OCI-LY1 (cell line): ENCODE data around the gene TREML1.

Experiments
- H2AFZ ChIP-seq: fragments of 200-600 bp; sonication (generic), shearing (Covaris generic); 2 replicates; pipeline ENCODE4 v1.6.0; 2014; ENCODE audit warnings: antibody characterized with exemption, mild to moderate bottlenecking, low read length
- H3F3A ChIP-seq: fragments of 200-600 bp; sonication (generic), shearing (Covaris generic); 2 replicates; pipeline ENCODE4 v1.6.0; 2014; ENCODE audit warnings: mild to moderate bottlenecking, antibody characterized with exemption, low read length, moderate library complexity; ENCODE audit not compliant: insufficient read depth
- H3K27ac ChIP-seq: fragments of 200-600 bp; sonication (generic); 2 replicates; pipeline ENCODE4 v1.5.1; 2014; ENCODE audit warnings: low read length, mixed run types, mild to moderate bottlenecking, low read depth; ENCODE audit not compliant: poor library complexity, severe bottlenecking
- H3K27me3 ChIP-seq: fragments of 200-600 bp; sonication (generic); 2 replicates; pipeline ENCODE4 v1.6.0; 2014; ENCODE audit warnings: antibody characterized with exemption, mild to moderate bottlenecking, low read length, moderate library complexity; ENCODE audit not compliant: insufficient read depth
- H3K36me3 ChIP-seq: fragments of 200-600 bp; sonication (generic); 2 replicates; pipeline ENCODE4 v1.6.1; 2014; ENCODE audit warnings: mild to moderate bottlenecking, antibody characterized with exemption, low read length, moderate library complexity, mixed read lengths; ENCODE audit not compliant: insufficient read depth
- H3K4me1 ChIP-seq: fragments of 200-600 bp; sonication (generic); 2 replicates; pipeline ENCODE4 v1.5.1; 2014; ENCODE audit warnings: mild to moderate bottlenecking, low read length, moderate library complexity; ENCODE audit not compliant: insufficient read depth, severe bottlenecking
- H3K4me2 ChIP-seq: fragments of 200-600 bp; sonication (generic), shearing (Covaris generic); 2 replicates; pipeline ENCODE4 v1.6.1; 2014; ENCODE audit warnings: low read length
- H3K4me3 ChIP-seq: fragments of 200-600 bp; sonication (generic); 2 replicates; pipeline ENCODE4 v1.5.1; 2014; ENCODE audit warnings: low read length, low read depth, mild to moderate bottlenecking, mixed read lengths; ENCODE audit not compliant: poor library complexity, severe bottlenecking
- H3K79me2 ChIP-seq: fragments of 200-600 bp; shearing (Covaris generic); 2 replicates; pipeline ENCODE4 v1.6.1; 2016; ENCODE audit warnings: mixed run types, low read length, mixed read lengths; ENCODE audit not compliant: insufficient read depth
- H3K9ac ChIP-seq: fragments of 200-600 bp; sonication (generic), shearing (Covaris generic); 2 replicates; pipeline ENCODE4 v1.6.1; 2014; ENCODE audit warnings: mild to moderate bottlenecking, low read length, mixed read lengths
- H3K9me2 ChIP-seq: fragments of 200-600 bp; sonication (generic), shearing (Covaris generic); 2 replicates; pipeline ENCODE4 v1.6.1; 2014; ENCODE audit warnings: low read depth, mild to moderate bottlenecking, low read length, mixed read lengths
- H3K9me3 ChIP-seq: fragments of 200-600 bp; shearing (Covaris generic); 2 replicates; pipeline ENCODE4 v1.6.1; 2014; ENCODE audit warnings: low read length, mixed read lengths
- H4K20me1 ChIP-seq: fragments of 200-600 bp; sonication (generic), shearing (Covaris generic); 2 replicates; pipeline ENCODE4 v1.6.0; 2016; ENCODE audit warnings: mild to moderate bottlenecking, low read length; ENCODE audit not compliant: insufficient read depth
- EZH2 ChIP-seq: fragments of 200-600 bp; sonication (generic), shearing (Covaris generic); IDR thresholded peaks from 2 replicates; pipeline ENCODE4 v1.8.0; 2017; ENCODE audit warnings: borderline replicate concordance, mixed run types, mild to moderate bottlenecking, antibody characterized with exemption, low read length, moderate library complexity, mixed read lengths
- TF ChIP-seq, protein P1 (sequence below): fragments of 200-600 bp; sonication (generic), shearing (Covaris generic); IDR thresholded peaks from 2 replicates; pipeline ENCODE4 v1.5.1; 2017; ENCODE audit warnings: mild to moderate bottlenecking, antibody characterized with exemption, low read length, moderate library complexity, mixed read lengths

Gene TREML1

DNA sequence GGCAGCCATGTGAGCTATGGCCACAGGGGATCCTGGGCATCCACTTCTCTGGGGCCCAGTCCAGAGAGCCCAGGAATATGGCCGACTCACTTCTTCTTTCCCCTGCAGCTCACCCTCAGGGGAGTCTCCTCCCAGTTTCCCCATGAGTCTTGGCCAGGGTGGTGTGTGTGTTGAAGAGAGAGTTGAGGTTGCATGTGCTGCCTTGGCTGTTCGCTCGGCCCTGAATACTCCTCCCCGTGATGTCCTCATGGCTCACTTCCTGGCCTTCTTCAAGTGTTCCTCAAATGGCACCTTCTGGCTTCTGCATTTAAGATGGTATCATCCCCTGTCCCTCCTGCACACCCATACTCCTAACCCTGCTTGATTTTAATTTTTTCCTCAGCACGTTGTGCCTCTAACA is 3.2 kb upstream of the TREML1 start:
- Histone ChIP-seq H4K20me1 (no peaks in the 10 kb centered on the region), H3K9ac (no peak overlapping the region), H2AFZ (no peak overlapping the region), H3K4me3 (no peak overlapping the region), H3K9me2 (no peaks in the 10 kb centered on the region), H3K4me2 (no peak overlapping the region), H3K4me1 (no peaks in the 10 kb centered on the region), H3K79me2 (no peaks in the 10 kb centered on the region), H3K36me3 (no peaks in the 10 kb centered on the region), H3K9me3 (no peaks in the 10 kb centered on the region), H3K27me3 (0 out of 2 replicates have a peak, but pooled peaks cover 4% of the 10 kb centered on the region), H3F3A (no peaks in the 10 kb centered on the region), H3K27ac (no peak overlapping the region)
- no peak for TF ChIP-seq EZH2
- TF ChIP-seq, protein P1, sequence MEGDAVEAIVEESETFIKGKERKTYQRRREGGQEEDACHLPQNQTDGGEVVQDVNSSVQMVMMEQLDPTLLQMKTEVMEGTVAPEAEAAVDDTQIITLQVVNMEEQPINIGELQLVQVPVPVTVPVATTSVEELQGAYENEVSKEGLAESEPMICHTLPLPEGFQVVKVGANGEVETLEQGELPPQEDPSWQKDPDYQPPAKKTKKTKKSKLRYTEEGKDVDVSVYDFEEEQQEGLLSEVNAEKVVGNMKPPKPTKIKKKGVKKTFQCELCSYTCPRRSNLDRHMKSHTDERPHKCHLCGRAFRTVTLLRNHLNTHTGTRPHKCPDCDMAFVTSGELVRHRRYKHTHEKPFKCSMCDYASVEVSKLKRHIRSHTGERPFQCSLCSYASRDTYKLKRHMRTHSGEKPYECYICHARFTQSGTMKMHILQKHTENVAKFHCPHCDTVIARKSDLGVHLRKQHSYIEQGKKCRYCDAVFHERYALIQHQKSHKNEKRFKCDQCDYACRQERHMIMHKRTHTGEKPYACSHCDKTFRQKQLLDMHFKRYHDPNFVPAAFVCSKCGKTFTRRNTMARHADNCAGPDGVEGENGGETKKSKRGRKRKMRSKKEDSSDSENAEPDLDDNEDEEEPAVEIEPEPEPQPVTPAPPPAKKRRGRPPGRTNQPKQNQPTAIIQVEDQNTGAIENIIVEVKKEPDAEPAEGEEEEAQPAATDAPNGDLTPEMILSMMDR = no peak

DNA sequence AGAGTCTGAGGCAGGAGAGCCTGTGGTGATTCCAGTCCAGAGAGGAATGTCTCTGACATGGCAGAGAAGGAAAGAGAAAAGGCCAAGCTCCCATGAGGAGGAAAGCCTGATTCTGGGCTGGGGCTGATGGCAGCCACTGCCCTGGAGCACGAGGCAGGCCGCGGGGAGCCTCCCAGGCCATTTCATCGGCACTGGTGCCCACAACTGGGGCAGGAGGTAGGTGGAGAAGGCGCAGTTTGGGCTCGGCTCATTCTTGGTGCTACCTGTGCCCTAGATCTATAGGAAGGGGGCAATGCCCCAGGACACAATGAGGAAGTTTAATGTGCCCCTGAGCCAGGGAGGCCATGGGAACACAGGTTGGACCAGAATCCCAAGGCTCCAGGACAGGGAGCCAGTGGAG is 2.6 kb upstream of the TREML1 start:
- H3K9ac ChIP-seq = no peak overlapping the region
- H3K27me3 ChIP-seq = no peaks in the 10 kb centered on the region
- no peak overlapping the region for H2AFZ ChIP-seq
- no peak overlapping the region for H3K4me2 ChIP-seq
- H3K27ac ChIP-seq = no peak overlapping the region
- no peaks in the 10 kb centered on the region for H3K36me3 ChIP-seq
- H3K9me3 ChIP-seq = no peaks in the 10 kb centered on the region
- H3K79me2 ChIP-seq = no peaks in the 10 kb centered on the region
- no peak overlapping the region for H3K4me3 ChIP-seq
- no peaks in the 10 kb centered on the region for H3F3A ChIP-seq
- TF ChIP-seq, protein P1 = no peak
- no peak for TF ChIP-seq EZH2
- H3K4me1 ChIP-seq = no peaks in the 10 kb centered on the region
- no peaks in the 10 kb centered on the region for H3K9me2 ChIP-seq
- H4K20me1 ChIP-seq = no peaks in the 10 kb centered on the region

DNA sequence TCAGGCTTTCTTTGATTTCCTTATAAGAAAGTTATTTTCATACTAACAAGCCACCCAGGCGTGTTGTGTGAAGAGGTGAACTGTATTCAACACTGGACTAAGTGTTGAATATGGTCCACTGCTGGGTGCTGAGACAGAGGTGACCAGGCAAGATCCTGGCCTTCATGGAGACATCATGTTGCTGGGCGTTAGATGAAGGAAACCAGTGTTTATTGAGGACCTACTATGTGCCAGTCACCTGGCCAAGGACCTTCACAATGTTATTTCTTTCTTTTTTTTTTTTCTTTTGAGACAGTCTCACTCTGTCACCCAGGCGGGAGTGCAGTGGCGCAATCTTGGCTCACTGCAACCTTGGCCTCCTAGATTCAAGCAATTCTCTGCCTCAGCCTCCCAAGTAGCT is 1.9 kb upstream of the TREML1 start:
- Histone ChIP-seq H3K79me2 (no peaks in the 10 kb centered on the region), H3K9me3 (no peaks in the 10 kb centered on the region), H2AFZ (no peak overlapping the region), H3F3A (no peaks in the 10 kb centered on the region), H3K4me2 (no peak overlapping the region), H3K4me1 (no peaks in the 10 kb centered on the region), H3K9me2 (no peaks in the 10 kb centered on the region), H3K27ac (no peak overlapping the region), H4K20me1 (no peaks in the 10 kb centered on the region), H3K9ac (no peak overlapping the region), H3K36me3 (no peaks in the 10 kb centered on the region), H3K27me3 (no peaks in the 10 kb centered on the region), H3K4me3 (no peak overlapping the region)
- TF ChIP-seq EZH2 = no peak
- TF ChIP-seq, protein P1 = no peak
